SK-N-SH (cell line): Measurements from ENCODE around the gene PLEK2.
"Not testable (repeated sequence)": the region's sequence is repeated elsewhere in the genome, so short reads cannot be mapped to it uniquely, and the experiment has no call there.

ENCODE experiments used
- CHD2 ChIP-seq: fragments of 150-350 bp; IDR thresholded peaks from 2 replicates; pipeline ENCODE4 v1.6.1; 2018; ENCODE audit warnings: low read length; ENCODE audit not compliant: partially characterized antibody
- ELF1 ChIP-seq: IDR thresholded peaks from 2 replicates; pipeline ENCODE4 v1.4.0; 2012
- EZH2phosphoT487 ChIP-seq: fragments of 200-600 bp; sonication (generic); IDR thresholded peaks from 2 replicates; pipeline ENCODE4 v1.6.1; 2017; ENCODE audit warnings: low read depth, mixed run types, mild to moderate bottlenecking, antibody characterized with exemption, moderate library complexity, borderline replicate concordance
- FOSL2 ChIP-seq: IDR thresholded peaks from 2 replicates; pipeline ENCODE4 v1.4.0; 2012; ENCODE audit warnings: low read depth, mild to moderate bottlenecking, moderate library complexity, borderline replicate concordance
- MAX ChIP-seq: IDR thresholded peaks from 2 replicates; pipeline ENCODE4 v1.4.0; 2012; ENCODE audit warnings: low read depth
- POLR2AphosphoS5 ChIP-seq: IDR thresholded peaks from 2 replicates; pipeline ENCODE4 v1.6.1; 2012; ENCODE audit warnings: low read depth, low read length
- REST ChIP-seq: IDR thresholded peaks from 2 replicates; pipeline ENCODE4 v1.6.1; 2012; ENCODE audit warnings: mild to moderate bottlenecking, low read depth, low read length, moderate library complexity
- RXRA ChIP-seq: IDR thresholded peaks from 2 replicates; pipeline ENCODE4 v1.4.0; 2012; ENCODE audit warnings: low read depth, mild to moderate bottlenecking, borderline replicate concordance
- SIN3A ChIP-seq: IDR thresholded peaks from 2 replicates; pipeline ENCODE4 v1.6.1; 2012; ENCODE audit warnings: low read depth, mild to moderate bottlenecking, low read length, moderate library complexity, borderline replicate concordance
- USF1 ChIP-seq: IDR thresholded peaks from 2 replicates; pipeline ENCODE4 v1.4.0; 2012; ENCODE audit warnings: low read depth, borderline replicate concordance
- YY1 ChIP-seq: IDR thresholded peaks from 2 replicates; pipeline ENCODE4 v1.4.0; 2012; ENCODE audit warnings: low read depth, mild to moderate bottlenecking
- TF ChIP-seq, protein P1 (sequence below): fragments of 200-600 bp; sonication (generic); IDR thresholded peaks from 2 replicates; pipeline ENCODE4 v1.6.1; 2017; ENCODE audit warnings: antibody characterized with exemption, mild to moderate bottlenecking, moderate library complexity
- TF ChIP-seq, protein P2 (sequence below): IDR thresholded peaks from 2 replicates; pipeline ENCODE4 v1.4.0; 2012; ENCODE audit warnings: low read depth, borderline replicate concordance

GRCh38 chr14:67408122-67408801 is 3.7 kb downstream of the PLEK2 start:
- not testable (repeated sequence) for TF ChIP-seq EZH2phosphoT487, CHD2, ELF1, RXRA, SIN3A, POLR2AphosphoS5, REST, MAX, FOSL2, YY1
- TF ChIP-seq, protein P1, sequence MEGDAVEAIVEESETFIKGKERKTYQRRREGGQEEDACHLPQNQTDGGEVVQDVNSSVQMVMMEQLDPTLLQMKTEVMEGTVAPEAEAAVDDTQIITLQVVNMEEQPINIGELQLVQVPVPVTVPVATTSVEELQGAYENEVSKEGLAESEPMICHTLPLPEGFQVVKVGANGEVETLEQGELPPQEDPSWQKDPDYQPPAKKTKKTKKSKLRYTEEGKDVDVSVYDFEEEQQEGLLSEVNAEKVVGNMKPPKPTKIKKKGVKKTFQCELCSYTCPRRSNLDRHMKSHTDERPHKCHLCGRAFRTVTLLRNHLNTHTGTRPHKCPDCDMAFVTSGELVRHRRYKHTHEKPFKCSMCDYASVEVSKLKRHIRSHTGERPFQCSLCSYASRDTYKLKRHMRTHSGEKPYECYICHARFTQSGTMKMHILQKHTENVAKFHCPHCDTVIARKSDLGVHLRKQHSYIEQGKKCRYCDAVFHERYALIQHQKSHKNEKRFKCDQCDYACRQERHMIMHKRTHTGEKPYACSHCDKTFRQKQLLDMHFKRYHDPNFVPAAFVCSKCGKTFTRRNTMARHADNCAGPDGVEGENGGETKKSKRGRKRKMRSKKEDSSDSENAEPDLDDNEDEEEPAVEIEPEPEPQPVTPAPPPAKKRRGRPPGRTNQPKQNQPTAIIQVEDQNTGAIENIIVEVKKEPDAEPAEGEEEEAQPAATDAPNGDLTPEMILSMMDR = not testable (repeated sequence)
- TF ChIP-seq, protein P2, sequence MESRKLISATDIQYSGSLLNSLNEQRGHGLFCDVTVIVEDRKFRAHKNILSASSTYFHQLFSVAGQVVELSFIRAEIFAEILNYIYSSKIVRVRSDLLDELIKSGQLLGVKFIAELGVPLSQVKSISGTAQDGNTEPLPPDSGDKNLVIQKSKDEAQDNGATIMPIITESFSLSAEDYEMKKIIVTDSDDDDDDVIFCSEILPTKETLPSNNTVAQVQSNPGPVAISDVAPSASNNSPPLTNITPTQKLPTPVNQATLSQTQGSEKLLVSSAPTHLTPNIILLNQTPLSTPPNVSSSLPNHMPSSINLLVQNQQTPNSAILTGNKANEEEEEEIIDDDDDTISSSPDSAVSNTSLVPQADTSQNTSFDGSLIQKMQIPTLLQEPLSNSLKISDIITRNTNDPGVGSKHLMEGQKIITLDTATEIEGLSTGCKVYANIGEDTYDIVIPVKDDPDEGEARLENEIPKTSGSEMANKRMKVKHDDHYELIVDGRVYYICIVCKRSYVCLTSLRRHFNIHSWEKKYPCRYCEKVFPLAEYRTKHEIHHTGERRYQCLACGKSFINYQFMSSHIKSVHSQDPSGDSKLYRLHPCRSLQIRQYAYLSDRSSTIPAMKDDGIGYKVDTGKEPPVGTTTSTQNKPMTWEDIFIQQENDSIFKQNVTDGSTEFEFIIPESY = not testable (repeated sequence)
- 0 out of 2 replicates have a peak, but pooled peaks have one; percentile 8 for TF ChIP-seq USF1
